HG03571 (cell line): ENCODE results near the gene PDE1A.
"Not testable (repeated sequence)": the region's sequence is repeated elsewhere in the genome, so short reads cannot be mapped to it uniquely, and the experiment has no call there.

Experiments
- ATAC-seq: cut with Tn5 transposase; IDR thresholded peaks from one replicate; pipeline ENCODE4 v1.9.1; 2021; ENCODE audit not compliant: unreplicated experiment

Gene PDE1A

DNA sequence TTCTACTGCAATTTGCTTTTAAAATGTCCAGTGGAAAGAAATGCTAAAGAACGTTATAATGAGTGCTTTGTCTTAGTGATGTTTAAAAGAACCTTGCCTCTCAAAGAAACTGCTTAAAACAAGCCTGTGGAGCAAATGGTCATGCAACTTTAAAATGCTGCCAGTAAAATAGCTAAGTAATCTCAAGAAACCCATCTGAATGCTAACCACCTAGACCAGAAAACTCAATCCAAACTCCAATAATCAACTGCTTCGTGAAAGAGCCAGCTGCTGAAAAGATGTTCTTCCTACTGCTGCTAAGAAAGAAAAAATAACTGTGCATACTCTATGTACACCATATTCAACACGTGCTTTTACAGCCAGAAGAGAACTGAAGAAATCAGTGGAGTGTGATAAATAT, 145.6 kb downstream of the PDE1A start:
- ATAC-seq, result no peak

DNA sequence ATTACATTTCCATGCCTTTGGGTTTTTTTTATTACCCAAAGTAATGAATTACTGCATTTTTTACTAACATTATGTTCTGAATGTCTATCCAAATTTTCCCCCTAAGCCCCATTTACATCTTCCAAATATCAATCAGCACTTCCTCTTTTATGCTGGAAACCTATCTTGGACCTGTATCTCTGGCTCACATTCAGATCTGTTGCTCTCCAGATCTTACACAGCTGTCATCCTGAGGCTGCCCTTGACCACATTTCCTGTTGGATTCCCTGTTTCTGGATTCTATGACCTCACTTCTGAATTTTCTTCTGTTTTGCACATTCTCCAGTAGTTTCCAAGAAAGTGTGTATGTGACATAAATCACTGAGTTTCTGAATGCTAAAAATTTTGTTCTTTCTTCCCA, 146.7 kb downstream of the PDE1A start:
- no peak for ATAC-seq

DNA sequence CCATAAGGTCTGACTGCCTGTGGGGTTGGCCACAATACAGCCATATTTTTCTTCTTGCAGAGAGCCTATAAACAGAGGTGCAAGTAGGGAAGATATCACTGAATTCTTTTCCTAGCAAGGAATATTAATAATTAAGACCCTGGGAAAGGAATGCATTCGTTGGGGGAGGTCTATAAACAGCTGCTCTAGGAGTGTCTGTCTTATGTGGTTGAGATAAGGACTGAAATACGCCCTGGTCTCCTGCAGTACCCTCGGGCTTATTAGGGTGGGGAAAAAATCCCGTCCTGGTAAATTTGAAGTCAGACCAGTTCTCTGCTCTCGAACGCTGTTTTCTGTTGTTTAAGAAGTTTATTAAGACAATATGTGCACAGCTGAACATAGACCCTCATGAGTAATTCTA, 150.2 kb downstream of the PDE1A start:
- ATAC-seq, result not testable (repeated sequence)

DNA sequence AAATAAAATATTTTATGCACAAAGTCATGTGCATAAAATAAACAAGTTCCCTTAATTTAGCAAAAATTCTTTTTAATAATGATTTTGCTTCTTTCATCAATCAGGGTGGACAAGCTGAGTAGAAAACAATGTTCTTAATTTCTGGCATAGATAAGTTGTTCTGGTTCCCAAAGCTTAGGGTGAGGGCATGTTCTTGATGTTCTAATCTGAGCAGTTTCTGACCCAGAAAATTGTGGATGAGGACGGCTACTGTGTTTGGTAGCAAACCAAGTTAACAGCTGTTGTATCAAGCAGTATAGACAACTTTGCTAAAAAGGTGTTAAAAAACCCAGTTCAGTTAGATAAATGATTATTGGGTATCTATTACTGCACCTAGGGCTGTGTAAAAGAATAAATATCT, 158.9 kb downstream of the PDE1A start:
- ATAC-seq, result no peak

DNA sequence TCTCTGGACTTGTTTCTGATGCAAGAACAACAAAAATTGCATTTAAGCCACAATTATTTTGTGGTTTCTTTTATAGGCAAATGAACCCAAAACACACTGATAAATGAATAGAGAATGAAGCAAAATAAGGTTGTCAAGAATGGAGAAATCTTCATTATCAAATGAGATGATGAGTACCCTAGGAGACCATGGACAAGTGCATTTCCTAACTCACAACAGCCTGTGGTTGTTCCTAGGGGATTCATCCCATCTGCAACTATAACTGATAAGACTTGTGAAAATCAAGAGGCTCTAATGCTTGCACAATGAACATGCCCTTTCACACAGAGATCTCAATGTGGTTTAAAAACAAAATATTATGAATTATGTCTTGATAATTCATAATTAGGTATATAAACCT, 159.9 kb downstream of the PDE1A start:
- ATAC-seq, result no peak

DNA sequence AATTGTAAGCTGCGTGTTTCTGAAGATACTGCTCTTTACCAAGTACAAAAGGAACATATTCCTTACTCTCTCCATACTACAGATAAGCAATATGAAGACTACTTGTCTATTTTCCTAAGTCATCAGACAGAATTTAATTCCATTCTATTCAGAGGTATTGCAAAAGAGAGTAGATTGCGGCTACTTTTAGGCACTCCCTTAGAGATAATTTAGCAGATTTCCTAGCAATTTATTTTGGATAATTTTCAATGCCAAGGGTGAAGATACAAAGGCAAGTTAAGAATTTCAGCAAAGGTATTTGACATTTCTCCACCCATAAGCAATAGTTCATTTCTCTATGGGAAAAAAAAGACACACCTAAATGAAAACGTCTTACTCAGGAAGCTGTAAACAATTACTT, 161.1 kb downstream of the PDE1A start:
- no peak for ATAC-seq

DNA sequence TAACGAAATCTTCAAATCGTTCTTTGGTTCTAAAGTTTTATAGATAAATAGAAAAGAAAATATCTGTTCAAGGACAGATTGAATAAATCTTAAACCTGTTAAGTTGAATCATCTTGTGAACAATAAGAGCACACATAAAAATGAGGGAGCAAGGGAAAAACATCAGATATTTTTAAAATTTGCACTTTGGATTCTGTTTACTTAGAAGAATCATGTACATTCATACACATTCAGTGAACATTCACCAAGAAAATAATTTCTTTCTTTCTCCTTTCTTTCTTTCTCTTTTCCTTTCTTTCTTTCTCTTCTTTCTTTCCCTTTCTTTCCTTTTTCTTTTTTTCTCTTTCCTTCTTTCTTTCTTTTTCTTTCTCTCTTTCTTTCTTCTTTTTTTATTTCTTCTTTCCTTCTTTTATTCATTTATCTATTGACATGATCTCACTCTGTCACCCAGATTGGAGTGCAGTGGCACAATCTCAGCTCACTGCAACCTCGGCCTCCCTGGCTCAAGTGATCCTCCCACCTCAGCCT, 164.9 kb downstream of the PDE1A start:
- no peak for ATAC-seq

GRCh38 chr2:182259629-182260150, 167.1 kb downstream of the PDE1A start:
- no peak for ATAC-seq

- no peak for ATAC-seq
These were observed 174.3 kb downstream of the PDE1A start for GRCh38 chr2:182252534-182252933.

DNA sequence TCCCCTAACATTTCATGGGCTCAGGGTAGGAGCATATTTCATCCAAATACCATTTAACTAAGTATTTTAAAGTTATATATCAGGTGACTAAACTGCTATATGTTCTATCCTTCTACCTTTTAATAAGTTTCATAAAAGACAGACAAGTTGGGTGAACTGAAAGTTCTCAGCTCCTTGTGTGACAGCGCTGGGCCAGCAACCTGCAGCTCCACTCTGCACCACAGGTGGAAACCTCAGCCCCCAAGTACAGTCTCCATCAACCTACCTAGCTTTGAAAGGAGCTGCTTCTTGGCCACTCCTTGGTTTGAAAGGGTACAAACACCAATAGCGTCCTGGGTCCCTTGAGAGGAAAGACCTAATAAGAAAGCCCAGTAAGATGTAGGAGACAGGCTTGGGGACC, 177.9 kb downstream of the PDE1A start:
- ATAC-seq, result no peak

DNA sequence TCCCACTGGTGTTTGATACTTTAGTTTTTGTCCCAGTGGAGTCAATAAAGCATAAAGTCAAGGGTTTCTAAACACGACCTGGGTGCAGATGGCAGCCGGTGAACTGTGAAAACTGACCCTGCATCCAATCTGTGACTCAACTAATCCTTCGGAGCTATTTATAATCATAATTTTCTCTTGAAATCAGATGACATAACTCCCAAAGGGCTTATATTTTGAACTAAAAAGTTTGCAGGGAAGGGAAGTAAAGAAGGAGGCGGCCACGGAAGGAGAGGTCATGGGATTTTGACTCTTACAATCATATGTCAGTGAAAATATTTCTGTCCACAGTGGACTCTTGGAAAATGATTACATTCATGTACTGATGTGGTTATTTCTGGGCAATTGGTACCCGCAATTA, 178.5 kb downstream of the PDE1A start:
- ATAC-seq, result no peak

DNA sequence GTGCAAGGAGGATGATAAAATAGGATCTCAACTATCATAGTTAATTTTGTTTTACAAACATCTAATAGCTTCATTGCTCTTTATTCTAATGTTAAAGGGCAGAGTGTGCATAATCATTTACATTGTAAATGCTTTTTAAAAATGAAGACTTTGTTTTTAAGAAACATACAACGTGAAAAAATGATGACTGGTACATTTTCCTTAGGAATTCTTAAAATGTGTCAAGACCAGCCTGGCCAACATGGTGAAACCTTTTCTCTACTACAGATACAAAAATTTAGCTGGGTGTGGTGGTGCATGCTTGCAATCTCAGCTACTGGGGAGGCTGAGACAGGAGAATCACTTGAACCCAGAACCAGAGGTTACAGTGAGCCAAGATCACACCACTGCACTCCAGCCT, 179.0 kb downstream of the PDE1A start:
- no peak for ATAC-seq

- ATAC-seq, result no peak
These were observed 180.9 kb downstream of the PDE1A start for GRCh38 chr2:182245963-182246362.

GRCh38 chr2:182242609-182243008, 184.2 kb downstream of the PDE1A start:
- ATAC-seq, result no peak

GRCh38 chr2:182241936-182242335, 184.9 kb downstream of the PDE1A start:
- ATAC-seq, result no peak

DNA sequence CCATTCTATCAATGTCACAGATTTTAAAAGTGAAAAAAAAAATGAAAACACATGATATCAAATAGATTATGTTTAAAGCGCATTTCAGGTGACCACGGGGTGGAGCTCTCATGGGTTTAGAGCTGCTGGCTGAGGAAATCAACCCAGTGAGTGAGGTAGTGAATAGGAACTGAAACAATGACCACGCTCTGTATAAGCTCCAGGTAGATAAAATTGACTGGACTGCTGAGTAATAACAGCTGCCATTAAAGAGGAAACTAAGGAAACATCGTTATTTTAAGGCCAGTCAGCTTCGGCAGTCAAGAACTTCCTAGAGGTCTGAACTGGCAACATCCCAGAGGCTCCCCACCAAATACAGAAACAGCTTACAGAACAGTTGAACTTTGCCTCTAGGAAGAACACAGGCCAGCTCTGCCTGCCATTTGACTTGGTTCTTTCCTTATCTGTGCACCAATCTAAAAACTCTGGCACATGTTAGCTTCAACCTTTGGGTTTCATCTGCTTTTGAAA, 185.9 kb downstream of the PDE1A start:
- ATAC-seq, result peak; percentile 100

DNA sequence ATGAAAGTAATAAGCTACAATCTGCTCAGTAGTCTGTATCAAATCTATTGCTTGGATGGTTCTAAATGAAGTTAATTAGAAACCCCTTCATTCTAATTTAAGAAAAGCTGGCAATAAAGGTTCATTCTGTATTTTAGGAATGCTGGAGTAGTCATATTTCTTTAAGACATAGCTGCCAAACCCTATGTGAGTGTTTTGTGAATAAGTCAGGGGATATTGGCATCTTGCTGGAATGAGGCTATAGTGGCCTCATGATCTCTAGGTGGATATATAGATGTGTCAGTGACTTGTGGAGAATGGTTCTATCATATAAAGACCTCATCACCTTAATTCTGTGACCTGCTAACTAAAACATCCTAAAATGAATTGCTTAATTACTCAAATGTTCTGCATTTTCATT, 196.3 kb downstream of the PDE1A start:
- no peak for ATAC-seq

DNA sequence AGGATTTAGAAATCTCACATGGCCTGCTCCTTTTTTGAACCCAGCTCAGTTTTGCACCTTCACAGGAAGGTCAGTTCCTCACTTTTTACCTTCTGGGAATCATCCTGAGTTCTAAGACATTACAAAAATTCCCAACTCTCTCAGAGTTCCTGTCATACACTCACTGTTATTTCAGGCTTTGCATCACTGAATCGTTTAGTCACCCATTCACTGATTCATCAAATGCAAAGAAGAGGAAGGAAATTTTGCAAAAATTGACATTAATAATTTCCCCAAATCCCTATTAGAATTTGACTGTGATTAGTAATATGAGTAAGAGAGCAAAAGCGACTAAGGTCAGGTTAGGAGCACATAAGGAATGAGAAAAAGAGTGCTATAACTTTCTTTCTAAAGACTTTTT, 197.5 kb downstream of the PDE1A start:
- no peak for ATAC-seq

GRCh38 chr2:182228741-182229140, 198.1 kb downstream of the PDE1A start:
- no peak for ATAC-seq

GRCh38 chr2:182228073-182228473, 198.8 kb downstream of the PDE1A start:
- ATAC-seq, result no peak

GRCh38 chr2:182226807-182227206, 200.0 kb downstream of the PDE1A start:
- no peak for ATAC-seq

- ATAC-seq, result no peak
These were observed 202.2 kb downstream of the PDE1A start for GRCh38 chr2:182224669-182225068.

- ATAC-seq, result no peak
These were observed 205.8 kb downstream of the PDE1A start for GRCh38 chr2:182220998-182221397.
